Esophagus squamous epithelium (tissue), 5 donors: ENCODE data around the gene IL31RA. TPM values are rescaled to one million over a fixed set of nuclear protein-coding genes. Genes with fewer than 3 reads are reported as not detected.

Source experiments
- DNase-seq: peaks from one replicate; lab custom pipeline; 2025; lab: John Stamatoyannopoulos, UW
- H3K27ac ChIP-seq, 4 donors: fragments of 200-600 bp; sonication (generic); one replicate each; pipeline ENCODE4 v1.5.1; 2016 to 2019; ENCODE audit warnings: mild to moderate bottlenecking in 1 of 4
- H3K27me3 ChIP-seq, 4 donors: fragments of 200-600 bp; sonication (generic); 1 replicate in 3 of 4; 2 replicates in 1 of 4; pipeline versions ENCODE4 v1.5.1 to v1.6.0; 2017 to 2021; ENCODE audit warnings: antibody characterized with exemption in 1 of 4
- H3K36me3 ChIP-seq, 3 donors: fragments of 200-600 bp; sonication (generic); one replicate each; pipeline ENCODE4 v1.5.1; 2016 to 2019
- H3K4me1 ChIP-seq, 3 donors: fragments of 200-600 bp; sonication (generic); one replicate each; pipeline ENCODE4 v1.5.1; 2017 to 2019
- H3K4me3 ChIP-seq, 4 donors: fragments of 200-600 bp; sonication (generic); 1 replicate in 3 of 4; 2 replicates in 1 of 4; pipeline ENCODE4 v1.5.1; 2016 to 2019; ENCODE audit warnings: mild to moderate bottlenecking in 2 of 4, moderate library complexity in 1 of 4
- H3K9me3 ChIP-seq, 3 donors: fragments of 200-600 bp; sonication (generic); one replicate each; pipeline ENCODE4 v1.5.1; 2016 to 2019
- POLR2A ChIP-seq, 4 donors: fragments of 450-650 bp; IDR thresholded peaks; one replicate each; pipeline ENCODE4 v1.6.1; 2017; ENCODE audit warnings: antibody characterized with exemption in 4 of 4, mild to moderate bottlenecking in 4 of 4, moderate library complexity in 3 of 4
- WGBS, 2 donors: methylation state at CpG; one replicate each; pipeline ENCODE4 v1.1.5; 2018; 5-methylcytosine and 5-hydroxymethylcytosine counted together
- intact Hi-C: fragments of 100-400 bp; cut with DNase I; formaldehyde crosslinking; loops from one replicate; pipeline ENCODE4 v1.15.0; 2022
- total RNA-seq, 4 donors: library from RNA; depleted of rRNA; stranded (reverse); fragments of >200 nt; gene quantifications; one replicate each; pipeline ENCODE4 v1.1.0, GENCODE V29; 2016
- TF ChIP-seq, protein P1 (sequence below), 6 experiments: fragments of 450-650 bp in 4 of 6; fragments of 200-600 bp in 2 of 6; sonication (generic) in 2 of 6; IDR thresholded peaks; one replicate each; pipeline ENCODE4 v1.5.1; 2016 to 2019; ENCODE audit warnings: antibody characterized with exemption in 6 of 6, mild to moderate bottlenecking in 4 of 6, moderate library complexity in 4 of 6
- donor health status: DM: yes; HTN: yes; CAD: no.

IL31RA gene
- total RNA-seq, 4 donors from 2014 or later = not detected

DNA sequence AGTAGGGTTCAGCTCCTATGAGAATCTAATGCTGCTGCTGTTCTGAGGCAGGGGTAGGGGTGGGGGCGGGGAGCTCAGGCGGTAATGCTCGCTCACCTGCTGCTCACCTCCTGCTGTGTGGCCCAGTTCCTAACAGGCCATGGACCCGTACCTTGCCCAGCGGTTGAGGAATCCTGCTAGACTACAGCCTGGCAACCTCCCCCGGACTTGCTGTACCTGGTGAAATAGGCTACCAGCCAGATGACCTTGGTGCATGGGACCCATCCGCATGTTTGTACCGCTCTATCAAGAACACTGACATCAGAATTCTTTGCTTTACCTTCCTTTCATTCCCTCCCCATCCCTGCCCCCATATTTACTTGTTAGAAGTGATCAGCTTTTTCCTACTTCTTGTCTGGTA is 15.3 kb downstream of the IL31RA start:
- intact Hi-C loops = no loop called here
- TF ChIP-seq, protein P1, sequence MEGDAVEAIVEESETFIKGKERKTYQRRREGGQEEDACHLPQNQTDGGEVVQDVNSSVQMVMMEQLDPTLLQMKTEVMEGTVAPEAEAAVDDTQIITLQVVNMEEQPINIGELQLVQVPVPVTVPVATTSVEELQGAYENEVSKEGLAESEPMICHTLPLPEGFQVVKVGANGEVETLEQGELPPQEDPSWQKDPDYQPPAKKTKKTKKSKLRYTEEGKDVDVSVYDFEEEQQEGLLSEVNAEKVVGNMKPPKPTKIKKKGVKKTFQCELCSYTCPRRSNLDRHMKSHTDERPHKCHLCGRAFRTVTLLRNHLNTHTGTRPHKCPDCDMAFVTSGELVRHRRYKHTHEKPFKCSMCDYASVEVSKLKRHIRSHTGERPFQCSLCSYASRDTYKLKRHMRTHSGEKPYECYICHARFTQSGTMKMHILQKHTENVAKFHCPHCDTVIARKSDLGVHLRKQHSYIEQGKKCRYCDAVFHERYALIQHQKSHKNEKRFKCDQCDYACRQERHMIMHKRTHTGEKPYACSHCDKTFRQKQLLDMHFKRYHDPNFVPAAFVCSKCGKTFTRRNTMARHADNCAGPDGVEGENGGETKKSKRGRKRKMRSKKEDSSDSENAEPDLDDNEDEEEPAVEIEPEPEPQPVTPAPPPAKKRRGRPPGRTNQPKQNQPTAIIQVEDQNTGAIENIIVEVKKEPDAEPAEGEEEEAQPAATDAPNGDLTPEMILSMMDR (IDR thresholded peaks at IDR 0.05) = no peak
- no peak for TF ChIP-seq POLR2A (IDR thresholded peaks at IDR 0.05)
- WGBS, 2 donors = 85 to 95% methylated on average over 5 to 8 of the region's 8 CpGs

DNA sequence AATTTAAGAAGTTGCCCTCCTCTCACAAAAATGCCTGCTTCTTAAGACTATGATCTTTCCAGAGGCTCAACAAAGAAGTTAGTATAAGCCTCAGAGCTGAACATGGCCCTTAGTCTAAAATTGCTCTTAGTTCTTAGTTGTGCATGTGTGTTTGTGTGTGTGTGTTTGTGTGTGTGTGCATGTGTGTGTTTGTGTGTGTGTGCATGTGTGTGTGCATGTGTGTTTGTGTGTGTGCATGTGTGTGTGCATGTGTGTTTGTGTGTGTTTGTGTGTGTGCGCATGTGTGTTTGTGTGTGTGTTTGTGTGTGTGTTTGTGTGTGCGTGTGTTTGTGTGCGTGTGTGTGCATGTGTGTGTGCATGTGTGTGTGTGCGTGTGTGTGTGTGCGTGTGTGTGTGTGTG is 15.8 kb downstream of the IL31RA start:
- intact Hi-C loops = no loop called here
- 47 to 61% methylated on average over 5 of the region's 5 CpGs for WGBS, 2 donors
- no peaks in the 10 kb centered on the region for H3K36me3 ChIP-seq
- no peak overlapping the region for H3K4me3 ChIP-seq
- no peak overlapping the region for H3K27ac ChIP-seq
- TF ChIP-seq, protein P1 (IDR thresholded peaks at IDR 0.05) = no peak
- TF ChIP-seq POLR2A (IDR thresholded peaks at IDR 0.05) = no peak
- no peaks in the 10 kb centered on the region for H3K9me3 ChIP-seq
- peaks cover 0 to 11% (median 0%) of the 10 kb centered on the region in 3 donors for H3K4me1 ChIP-seq
- no peaks in the 10 kb centered on the region for H3K27me3 ChIP-seq
- no peak for DNase-seq

More for the DNA sequence above, 15.3 kb downstream of the IL31RA start:
- Histone ChIP-seq H3K9me3 (no peaks in the 10 kb centered on the region), H3K36me3 (no peaks in the 10 kb centered on the region), H3K27me3 (no peaks in the 10 kb centered on the region), H3K4me3 (no peak overlapping the region), H3K27ac (no peak overlapping the region), H3K4me1 (peaks cover 0 to 11% (median 0%) of the 10 kb centered on the region in 3 donors)
- DNase-seq = no peak

DNA sequence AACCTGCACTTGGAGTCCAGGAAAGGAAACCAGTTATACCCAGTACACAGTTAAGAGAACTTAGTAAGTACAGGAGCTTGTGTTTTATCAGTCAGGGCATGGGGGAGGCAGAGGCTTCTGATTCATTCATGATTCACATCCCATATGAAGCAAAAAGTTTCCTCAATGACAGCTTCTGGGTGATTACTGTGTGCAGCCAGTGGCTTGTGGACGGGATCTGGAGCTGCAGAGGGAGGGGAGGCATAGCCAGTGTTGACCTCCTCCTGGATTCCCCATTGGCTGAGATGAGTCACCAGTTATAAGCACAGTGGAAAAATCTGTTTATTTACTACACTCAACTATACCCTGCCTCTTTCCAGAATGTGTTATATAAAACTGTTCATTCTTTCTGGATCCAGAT is 17.7 kb downstream of the IL31RA start:
- H3K27me3 ChIP-seq = no peaks in the 10 kb centered on the region
- WGBS, 2 donors = 0 to 7% methylated on average over 1 of the region's 1 CpG
- intact Hi-C loops = no loop called here
- peaks cover 0 to 11% (median 0%) of the 10 kb centered on the region in 3 donors for H3K4me1 ChIP-seq
- no peak overlapping the region for H3K4me3 ChIP-seq
- H3K36me3 ChIP-seq = no peaks in the 10 kb centered on the region
- H3K27ac ChIP-seq = no peak overlapping the region
- TF ChIP-seq, protein P1 (IDR thresholded peaks at IDR 0.05) = no peak
- no peak for TF ChIP-seq POLR2A (IDR thresholded peaks at IDR 0.05)
- H3K9me3 ChIP-seq = no peaks in the 10 kb centered on the region
- DNase-seq = no peak

DNA sequence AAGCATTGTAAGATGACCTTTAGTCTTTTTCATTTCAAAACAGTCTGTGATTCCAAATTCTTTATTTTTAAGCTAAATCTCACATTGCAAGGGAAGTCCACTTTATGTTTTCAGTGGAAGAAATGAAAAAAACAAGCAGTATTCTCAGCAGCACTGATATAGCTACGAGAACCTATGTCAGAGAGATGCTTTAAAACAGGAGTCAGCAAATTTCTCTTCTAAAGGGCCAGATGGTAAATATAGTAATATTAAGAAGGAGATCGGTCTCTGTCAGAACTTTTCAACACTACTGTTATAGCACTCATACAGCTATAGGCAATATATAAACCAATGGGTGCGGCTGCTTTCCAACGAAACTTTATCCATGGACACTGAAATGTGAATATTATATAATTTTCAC is 18.7 kb downstream of the IL31RA start:
- intact Hi-C loops = no loop called here
- no peaks in the 10 kb centered on the region for H3K27me3 ChIP-seq
- no peak overlapping the region for H3K27ac ChIP-seq
- no peak for TF ChIP-seq POLR2A (IDR thresholded peaks at IDR 0.05)
- TF ChIP-seq, protein P1 (IDR thresholded peaks at IDR 0.05) = no peak
- DNase-seq = no peak
- 87 to 91% methylated on average over 4 of the region's 4 CpGs for WGBS, 2 donors
- no peaks in the 10 kb centered on the region for H3K36me3 ChIP-seq
- H3K9me3 ChIP-seq = no peaks in the 10 kb centered on the region
- H3K4me3 ChIP-seq = no peak overlapping the region
- peaks cover 0 to 11% (median 0%) of the 10 kb centered on the region in 3 donors for H3K4me1 ChIP-seq

DNA sequence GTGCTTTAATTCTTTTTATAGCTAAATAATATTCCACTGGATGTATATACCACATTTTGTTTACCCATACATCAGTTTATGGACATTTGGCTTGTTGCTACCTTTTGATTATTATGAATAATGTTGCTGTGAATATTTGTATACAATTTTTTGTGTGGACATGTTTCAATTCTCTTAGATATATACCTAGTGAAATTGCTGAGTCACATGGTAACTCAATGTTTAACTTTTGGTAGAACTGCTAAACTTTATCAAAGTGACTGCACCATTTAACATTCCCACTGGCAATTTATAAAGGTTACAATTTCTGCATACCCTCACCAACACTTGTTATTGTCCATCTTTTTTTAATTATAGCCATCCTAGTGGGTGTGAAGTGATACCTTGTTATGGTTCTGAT is 22.1 kb downstream of the IL31RA start:
- no peak for DNase-seq
- peaks cover 0 to 11% (median 0%) of the 10 kb centered on the region in 3 donors for H3K4me1 ChIP-seq

More for the DNA sequence above, 22.1 kb downstream of the IL31RA start:
- no peak overlapping the region for H3K4me3 ChIP-seq
- intact Hi-C loops = no loop called here
- no peaks in the 10 kb centered on the region for H3K9me3 ChIP-seq
- H3K27ac ChIP-seq = no peak overlapping the region
- TF ChIP-seq, protein P1 (IDR thresholded peaks at IDR 0.05) = no peak
- TF ChIP-seq POLR2A (IDR thresholded peaks at IDR 0.05) = no peak
- H3K27me3 ChIP-seq = no peaks in the 10 kb centered on the region
- H3K36me3 ChIP-seq = no peaks in the 10 kb centered on the region
